COR-L47 (cell line): Measurements from ENCODE around the gene RAB22A.
"Not testable (repeated sequence)": the region's sequence is repeated elsewhere in the genome, so short reads cannot be mapped to it uniquely, and the experiment has no call there.

Experiments
- DNase-seq: peaks from one replicate; lab custom pipeline; 2025; lab: John Stamatoyannopoulos, UW

Gene RAB22A

DNA sequence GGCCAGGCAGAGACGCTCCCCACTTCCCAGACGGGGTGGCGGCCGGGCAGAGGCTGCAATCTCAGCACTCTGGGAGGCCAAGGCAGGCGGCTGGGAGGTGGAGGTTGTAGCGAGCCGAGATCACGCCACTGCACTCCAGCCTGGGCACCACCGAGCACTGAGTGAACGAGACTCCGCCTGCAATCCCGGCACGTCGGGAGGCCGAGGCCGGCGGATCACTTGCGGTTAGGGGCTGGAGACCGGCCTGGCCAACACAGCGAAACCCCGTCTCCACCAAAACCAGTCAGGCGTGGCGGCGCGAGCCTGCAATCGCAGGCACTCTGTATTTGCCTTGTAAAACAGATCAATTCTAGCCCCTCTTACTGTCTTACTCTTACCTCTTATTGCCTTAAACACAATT lies 105.3 kb downstream of the RAB22A start:
- not testable (repeated sequence) for DNase-seq

DNA sequence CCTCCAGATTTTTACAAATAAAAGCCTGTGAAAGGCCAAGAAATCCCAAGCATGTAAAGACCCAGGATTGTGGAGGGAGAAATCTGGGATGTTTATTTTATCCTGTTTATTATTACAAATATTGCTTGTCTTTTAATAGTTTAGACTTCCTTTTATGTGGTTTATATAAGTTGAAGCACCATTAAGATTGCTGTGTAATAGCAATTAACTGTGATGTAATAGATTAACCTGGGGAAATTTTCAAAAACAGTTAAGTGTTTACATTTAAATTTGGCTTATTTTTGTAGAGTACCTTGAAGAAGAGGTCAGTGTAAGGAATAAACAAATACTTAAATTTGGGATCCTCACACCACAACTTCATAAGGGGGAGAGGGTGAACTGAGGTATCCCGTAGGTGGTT lies 106.5 kb downstream of the RAB22A start:
- DNase-seq = no peak

DNA sequence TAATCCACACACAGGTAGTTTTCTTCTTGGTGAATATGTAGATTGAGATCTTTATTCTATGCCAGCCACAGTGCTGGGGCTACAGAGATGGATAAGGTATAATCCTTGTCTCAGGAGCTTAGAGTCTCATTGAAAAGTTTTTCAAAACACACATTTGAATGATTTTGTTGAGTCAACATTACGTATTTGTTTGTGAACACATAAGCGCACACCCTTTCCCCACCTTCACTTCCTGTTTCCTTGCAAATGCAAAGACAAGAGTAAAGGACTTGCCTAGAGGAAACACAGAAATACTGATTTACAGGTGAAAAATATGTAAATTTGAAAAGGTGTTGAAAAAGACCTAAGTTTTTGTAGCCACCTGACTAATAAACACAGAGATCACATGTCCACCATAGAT lies 107.3 kb downstream of the RAB22A start:
- no peak for DNase-seq
